ENCODE measurements around the gene MN1. TPM values are rescaled to one million over a fixed set of nuclear protein-coding genes. Genes with fewer than 3 reads are reported as not detected.

MN1 gene
- total RNA-seq, 4 donors from 2014 or later, result 1.7 to 7.0 (median 2.4) TPM

GRCh38 chr22:27783436-27784119, 18.0 kb downstream of the MN1 start:
- DNase-seq (ENCODE audit: low spot score in 2 of 2), result no peak
- 72 to 77% methylated on average over 13 of the region's 13 CpGs for WGBS, 2 donors
- H3K4me3 ChIP-seq (ENCODE audit: low read depth, poor library complexity, severe bottlenecking), result no peak overlapping the region

GRCh38 chr22:27782088-27782487, 19.5 kb downstream of the MN1 start:
- intact Hi-C loops (cut with DNase I; ENCODE audit: low total_unique reads), result no loop called here
- WGBS, 2 donors, result 90 to 91% methylated on average over 13 of the region's 13 CpGs
- DNase-seq (ENCODE audit: low spot score in 2 of 2), result no peak
- TF ChIP-seq POLR2A (IDR thresholded peaks at IDR 0.05), result no peak
- no peak for TF ChIP-seq CTCF (IDR thresholded peaks at IDR 0.05)
- H3K4me3 ChIP-seq (ENCODE audit: low read depth, poor library complexity, severe bottlenecking), result no peak overlapping the region

More at GRCh38 chr22:27783436-27784119, 18.0 kb downstream of the MN1 start:
- TF ChIP-seq POLR2A (IDR thresholded peaks at IDR 0.05) (no peak), CTCF (IDR thresholded peaks at IDR 0.05) (no peak)
- intact Hi-C loops (cut with DNase I; ENCODE audit: low total_unique reads), result no loop called here

GRCh38 chr22:27780161-27780575, 21.4 kb downstream of the MN1 start:
- no peak for DNase-seq (ENCODE audit: low spot score in 2 of 2)
- no peak overlapping the region for H3K4me3 ChIP-seq (ENCODE audit: low read depth, poor library complexity, severe bottlenecking)
- TF ChIP-seq CTCF (IDR thresholded peaks at IDR 0.05) (no peak), POLR2A (IDR thresholded peaks at IDR 0.05) (no peak)
- intact Hi-C loops (cut with DNase I; ENCODE audit: low total_unique reads), result no loop called here
- 39% methylated on average over 9 of the region's 9 CpGs for WGBS, 2 donors

- H3K4me3 ChIP-seq (ENCODE audit: low read depth, poor library complexity, severe bottlenecking), result no peak overlapping the region
- TF ChIP-seq POLR2A (IDR thresholded peaks at IDR 0.05), result no peak
- no peak for TF ChIP-seq CTCF (IDR thresholded peaks at IDR 0.05)
- 48 to 65% methylated on average over 3 of the region's 3 CpGs for WGBS, 2 donors
- intact Hi-C loops (cut with DNase I; ENCODE audit: low total_unique reads), result no loop called here
- no peak for DNase-seq (ENCODE audit: low spot score in 2 of 2)
Observed at GRCh38 chr22:27779643-27780042, 21.9 kb downstream of the MN1 start.

GRCh38 chr22:27778294-27779090, 23.1 kb downstream of the MN1 start:
- no peak for DNase-seq (ENCODE audit: low spot score in 2 of 2)
- H3K4me3 ChIP-seq (ENCODE audit: low read depth, poor library complexity, severe bottlenecking), result no peak overlapping the region
- WGBS, 2 donors, result 48 to 56% methylated on average over 24 of the region's 24 CpGs

More at GRCh38 chr22:27778294-27779090, 23.1 kb downstream of the MN1 start:
- intact Hi-C loops (cut with DNase I; ENCODE audit: low total_unique reads), result no loop called here
- TF ChIP-seq POLR2A (IDR thresholded peaks at IDR 0.05) (no peak), CTCF (IDR thresholded peaks at IDR 0.05) (no peak)
